HL-60 (cell line): ENCODE measurements around the gene EIF2B4.

Experiments
- GABPA ChIP-seq: IDR thresholded peaks from 2 replicates; pipeline ENCODE4 v1.6.1; 2012; ENCODE audit warnings: low read depth
- POLR2AphosphoS5 ChIP-seq: IDR thresholded peaks from 2 replicates; pipeline ENCODE4 v1.6.1; 2012; ENCODE audit warnings: low read depth
- SPI1 ChIP-seq: IDR thresholded peaks from 2 replicates; pipeline ENCODE4 v1.6.1; 2012; ENCODE audit warnings: low read depth, mild to moderate bottlenecking, borderline replicate concordance
- TF ChIP-seq, protein P1 (sequence below): IDR thresholded peaks from one replicate; pipeline ENCODE4 v1.5.1; 2011; ENCODE audit warnings: low read length, control low read depth, inconsistent platforms; ENCODE audit not compliant: insufficient read depth
- TF ChIP-seq, protein P2 (sequence below): IDR thresholded peaks from 2 replicates; pipeline ENCODE4 v1.6.1; 2012; ENCODE audit warnings: low read depth; ENCODE audit not compliant: insufficient replicate concordance

DNA sequence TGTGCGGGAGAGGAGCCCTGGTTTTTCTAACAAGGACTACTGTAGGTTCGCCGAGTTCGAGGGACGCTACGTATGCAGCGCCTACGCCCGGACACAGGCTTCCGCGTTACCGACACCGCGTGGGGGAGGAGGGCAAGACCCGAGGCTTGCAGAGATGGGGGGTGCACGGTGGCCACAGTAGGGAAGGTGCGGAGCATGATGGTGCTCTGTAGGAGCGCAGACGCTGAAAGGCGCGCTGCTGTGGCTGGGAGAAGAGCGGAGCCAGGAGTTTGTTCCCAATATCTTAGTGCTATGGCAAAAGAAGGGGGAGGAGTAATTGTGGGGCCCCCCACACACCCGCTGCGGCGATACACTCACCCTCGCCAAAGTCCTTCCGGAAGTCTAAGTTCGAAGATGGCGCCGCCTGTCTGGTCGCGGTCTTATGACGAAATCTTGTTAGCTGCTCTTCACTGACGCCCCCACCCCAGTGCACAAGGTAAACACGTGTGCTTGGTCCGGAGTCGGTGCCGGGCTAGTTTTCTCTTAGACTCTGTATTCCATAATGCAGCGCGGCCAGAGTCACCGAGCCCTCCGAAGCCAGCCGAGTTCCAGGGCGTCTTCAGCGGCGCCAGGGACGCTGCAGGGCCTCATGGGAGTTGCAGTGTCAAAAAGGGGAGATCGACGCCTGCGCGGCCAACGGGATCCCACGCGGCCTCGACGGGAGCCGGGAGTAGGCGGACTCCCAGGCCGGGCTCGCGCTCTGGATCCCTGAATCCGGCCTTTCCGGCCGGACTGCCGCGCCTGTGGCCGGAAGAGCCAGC lies 13.6 kb downstream of the EIF2B4 start, which contains the start of gene GTF3C2:
- TF ChIP-seq, protein P1, sequence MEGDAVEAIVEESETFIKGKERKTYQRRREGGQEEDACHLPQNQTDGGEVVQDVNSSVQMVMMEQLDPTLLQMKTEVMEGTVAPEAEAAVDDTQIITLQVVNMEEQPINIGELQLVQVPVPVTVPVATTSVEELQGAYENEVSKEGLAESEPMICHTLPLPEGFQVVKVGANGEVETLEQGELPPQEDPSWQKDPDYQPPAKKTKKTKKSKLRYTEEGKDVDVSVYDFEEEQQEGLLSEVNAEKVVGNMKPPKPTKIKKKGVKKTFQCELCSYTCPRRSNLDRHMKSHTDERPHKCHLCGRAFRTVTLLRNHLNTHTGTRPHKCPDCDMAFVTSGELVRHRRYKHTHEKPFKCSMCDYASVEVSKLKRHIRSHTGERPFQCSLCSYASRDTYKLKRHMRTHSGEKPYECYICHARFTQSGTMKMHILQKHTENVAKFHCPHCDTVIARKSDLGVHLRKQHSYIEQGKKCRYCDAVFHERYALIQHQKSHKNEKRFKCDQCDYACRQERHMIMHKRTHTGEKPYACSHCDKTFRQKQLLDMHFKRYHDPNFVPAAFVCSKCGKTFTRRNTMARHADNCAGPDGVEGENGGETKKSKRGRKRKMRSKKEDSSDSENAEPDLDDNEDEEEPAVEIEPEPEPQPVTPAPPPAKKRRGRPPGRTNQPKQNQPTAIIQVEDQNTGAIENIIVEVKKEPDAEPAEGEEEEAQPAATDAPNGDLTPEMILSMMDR, result no peak
- TF ChIP-seq GABPA (peak; percentile 48; the same call in 1 of the 2 replicates), POLR2AphosphoS5 (peak; percentile 85), SPI1 (no peak)
- TF ChIP-seq, protein P2, sequence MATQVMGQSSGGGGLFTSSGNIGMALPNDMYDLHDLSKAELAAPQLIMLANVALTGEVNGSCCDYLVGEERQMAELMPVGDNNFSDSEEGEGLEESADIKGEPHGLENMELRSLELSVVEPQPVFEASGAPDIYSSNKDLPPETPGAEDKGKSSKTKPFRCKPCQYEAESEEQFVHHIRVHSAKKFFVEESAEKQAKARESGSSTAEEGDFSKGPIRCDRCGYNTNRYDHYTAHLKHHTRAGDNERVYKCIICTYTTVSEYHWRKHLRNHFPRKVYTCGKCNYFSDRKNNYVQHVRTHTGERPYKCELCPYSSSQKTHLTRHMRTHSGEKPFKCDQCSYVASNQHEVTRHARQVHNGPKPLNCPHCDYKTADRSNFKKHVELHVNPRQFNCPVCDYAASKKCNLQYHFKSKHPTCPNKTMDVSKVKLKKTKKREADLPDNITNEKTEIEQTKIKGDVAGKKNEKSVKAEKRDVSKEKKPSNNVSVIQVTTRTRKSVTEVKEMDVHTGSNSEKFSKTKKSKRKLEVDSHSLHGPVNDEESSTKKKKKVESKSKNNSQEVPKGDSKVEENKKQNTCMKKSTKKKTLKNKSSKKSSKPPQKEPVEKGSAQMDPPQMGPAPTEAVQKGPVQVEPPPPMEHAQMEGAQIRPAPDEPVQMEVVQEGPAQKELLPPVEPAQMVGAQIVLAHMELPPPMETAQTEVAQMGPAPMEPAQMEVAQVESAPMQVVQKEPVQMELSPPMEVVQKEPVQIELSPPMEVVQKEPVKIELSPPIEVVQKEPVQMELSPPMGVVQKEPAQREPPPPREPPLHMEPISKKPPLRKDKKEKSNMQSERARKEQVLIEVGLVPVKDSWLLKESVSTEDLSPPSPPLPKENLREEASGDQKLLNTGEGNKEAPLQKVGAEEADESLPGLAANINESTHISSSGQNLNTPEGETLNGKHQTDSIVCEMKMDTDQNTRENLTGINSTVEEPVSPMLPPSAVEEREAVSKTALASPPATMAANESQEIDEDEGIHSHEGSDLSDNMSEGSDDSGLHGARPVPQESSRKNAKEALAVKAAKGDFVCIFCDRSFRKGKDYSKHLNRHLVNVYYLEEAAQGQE, result peak; percentile 46
